Mammary epithelial cell (primary cell): ENCODE results near the gene SLC38A10.

ENCODE experiments used
- CTCF ChIP-seq, 2 donors: IDR thresholded peaks in 1 of 2; conservative IDR thresholded peaks in 1 of 2; 2 replicates each; pipeline ENCODE4 v1.5.1; 2011 to 2012; ENCODE audit warnings: inconsistent platforms in 2 of 2, low read length in 2 of 2, mild to moderate bottlenecking in 2 of 2, control low read depth in 1 of 2, low read depth in 1 of 2; ENCODE audit not compliant: insufficient read depth in 1 of 2; ENCODE audit errors: extremely low read depth in 1 of 2
- EZH2 ChIP-seq: IDR thresholded peaks from 2 replicates; pipeline ENCODE4 v1.6.1; 2012; ENCODE audit warnings: low read length, inconsistent platforms, borderline replicate concordance

- TF ChIP-seq CTCF (conservative IDR thresholded peaks at IDR 0.05 in 1 of 2, IDR thresholded peaks at IDR 0.05 in 1 of 2; ENCODE audit: extremely low read depth in 1 of 2, insufficient read depth in 1 of 2, low read depth in 1 of 2, low read length in 2 of 2) (no peak), EZH2 (no peak)
Observed at GRCh38 chr17:81282141-81282540, 13.0 kb downstream of the SLC38A10 start.
